Astrocyte of the spinal cord (primary cell): ENCODE results near the gene CDH6.

Source experiments
- DNase-seq: peaks from one replicate; pipeline ENCODE4 v3.0.0; 2011; ENCODE audit warnings: low read depth, low spot score
- H3K4me3 ChIP-seq: 2 replicates; pipeline ENCODE4 v1.5.1; 2011; ENCODE audit warnings: low read depth, mild to moderate bottlenecking, low read length, moderate library complexity
- CTCF ChIP-seq: IDR thresholded peaks from 2 replicates; pipeline ENCODE4 v1.5.1; 2012; ENCODE audit warnings: low read depth, mild to moderate bottlenecking, low read length, inconsistent platforms
- in situ Hi-C: cut with HindIII; loops from 2 replicates; pipeline ENCODE4 v1.10.0; 2017; ENCODE audit warnings: low sequenced_read_pairs

Gene CDH6

GRCh38 chr5:31329715-31330114 lies 136.2 kb downstream of the CDH6 start:
- no peak for DNase-seq
- no peak for TF ChIP-seq CTCF
- H3K4me3 ChIP-seq = no peak overlapping the region
- in situ Hi-C loops = no loop called here

GRCh38 chr5:31332160-31332559 lies 138.7 kb downstream of the CDH6 start:
- no peak for TF ChIP-seq CTCF
- no peak overlapping the region for H3K4me3 ChIP-seq
- in situ Hi-C loops = no loop called here
- DNase-seq = no peak

GRCh38 chr5:31333475-31333874 lies 140.0 kb downstream of the CDH6 start:
- no peak overlapping the region for H3K4me3 ChIP-seq
- DNase-seq = no peak
- TF ChIP-seq CTCF = no peak
- in situ Hi-C loops = no loop called here

GRCh38 chr5:31334061-31334860 lies 140.8 kb downstream of the CDH6 start:
- H3K4me3 ChIP-seq = no peak overlapping the region
- no peak for TF ChIP-seq CTCF
- in situ Hi-C loops = no loop called here
- DNase-seq = no peak

- DNase-seq = no peak
- H3K4me3 ChIP-seq = no peak overlapping the region
- in situ Hi-C loops = no loop called here
- no peak for TF ChIP-seq CTCF
These were observed 142.0 kb downstream of the CDH6 start for GRCh38 chr5:31335456-31335855.

- TF ChIP-seq CTCF = no peak
- in situ Hi-C loops = no loop called here
- DNase-seq = no peak
- no peak overlapping the region for H3K4me3 ChIP-seq
These were observed 150.5 kb downstream of the CDH6 start for GRCh38 chr5:31343946-31344345.
